IMR-90 (cell line): ENCODE measurements around the gene NOA1. TPM values are rescaled to one million over a fixed set of nuclear protein-coding genes. Genes with fewer than 3 reads are reported as not detected.
"Not testable (repeated sequence)": the region's sequence is repeated elsewhere in the genome, so short reads cannot be mapped to it uniquely, and the experiment has no call there.

Experiments
- ATAC-seq: fragments of 200-7000 bp; cut with Tn5 transposase; 2 replicates; pipeline ENCODE4 v1.9.1; 2020; ENCODE audit warnings: low read depth, mild to moderate bottlenecking, moderate library complexity
- BruUV-seq: library from RNA; stranded (reverse); fragments of 400-500 nt; replicated peaks from 2 replicates; lab custom pipeline; 2021; lab: Mats Ljungman, UMichigan
- CTCF ChIA-PET: fragments of 300-600 bp; formaldehyde crosslinking; extraction: SDS; loops from one replicate; lab custom pipeline; 2021; ENCODE audit warnings: antibody characterized with exemption; lab: Yijun Ruan, JAX
- POLR2A ChIA-PET: fragments of 300-600 bp; sonication (Branson Sonifier 250); formaldehyde crosslinking; loops from one replicate; lab custom pipeline; 2022; ENCODE audit warnings: antibody characterized with exemption; ENCODE audit not compliant: unreplicated experiment; lab: Charles Lee
- DNase-seq: peaks from one replicate; pipeline ENCODE4 v3.0.0; 2013
- H2AFZ ChIP-seq: replicated peaks from 2 replicates; pipeline ENCODE3; 2013; ENCODE audit warnings: low read length, mild to moderate bottlenecking; ENCODE audit not compliant: poor library complexity
- H2AK5ac ChIP-seq: 2 replicates; pipeline ENCODE4 v1.6.1; 2013; ENCODE audit warnings: low read depth, low read length, inconsistent platforms
- H2AK9ac ChIP-seq: replicated peaks from 2 replicates; pipeline ENCODE3; 2013; ENCODE audit warnings: mild to moderate bottlenecking, low read depth, low read length, moderate library complexity; ENCODE audit not compliant: poor library complexity
- H2BK120ac ChIP-seq: 2 replicates; pipeline ENCODE4 v1.6.1; 2013; ENCODE audit warnings: low read depth, low read length, inconsistent platforms
- H2BK15ac ChIP-seq: 3 replicates; pipeline ENCODE4 v1.6.1; 2013; ENCODE audit warnings: low read depth, low read length, inconsistent platforms
- H2BK20ac ChIP-seq: 2 replicates; pipeline ENCODE4 v1.6.1; 2013; ENCODE audit warnings: low read depth, mild to moderate bottlenecking, inconsistent platforms, low read length, moderate library complexity
- H2BK5ac ChIP-seq: 2 replicates; pipeline ENCODE4 v1.6.1; 2013; ENCODE audit warnings: mild to moderate bottlenecking, low read depth, low read length, inconsistent platforms; ENCODE audit not compliant: poor library complexity, severe bottlenecking
- H3K14ac ChIP-seq: replicated peaks from 2 replicates; pipeline ENCODE4 v1.6.1; 2013; ENCODE audit warnings: low read depth, low read length, inconsistent platforms
- H3K18ac ChIP-seq: 2 replicates; pipeline ENCODE4 v1.6.1; 2013; ENCODE audit warnings: low read depth, low read length, control low read depth
- H3K23ac ChIP-seq: 2 replicates; pipeline ENCODE4 v1.6.1; 2013; ENCODE audit warnings: low read depth, low read length, inconsistent platforms
- H3K27ac ChIP-seq: 2 replicates; pipeline ENCODE4 v1.5.1; 2013; ENCODE audit warnings: mild to moderate bottlenecking, control low read depth, low read length; ENCODE audit not compliant: insufficient read depth
- H3K27me3 ChIP-seq: 2 replicates; pipeline ENCODE4 v1.6.1; 2013; ENCODE audit warnings: low read length; ENCODE audit not compliant: control insufficient read depth, insufficient read depth
- H3K36me3 ChIP-seq: 2 replicates; pipeline ENCODE4 v1.6.1; 2013; ENCODE audit warnings: low read length, mixed read lengths; ENCODE audit not compliant: control insufficient read depth, insufficient read depth
- H3K4ac ChIP-seq: 2 replicates; pipeline ENCODE4 v1.6.1; 2013; ENCODE audit warnings: low read depth, low read length, inconsistent platforms
- H3K4me1 ChIP-seq: 2 replicates; pipeline ENCODE4 v1.6.1; 2013; ENCODE audit warnings: low read length, mixed read lengths; ENCODE audit not compliant: control insufficient read depth, insufficient read depth
- H3K4me2 ChIP-seq: 2 replicates; pipeline ENCODE4 v1.6.1; 2013; ENCODE audit warnings: low read depth, mild to moderate bottlenecking, control low read depth, low read length, moderate library complexity
- H3K4me3 ChIP-seq: 2 replicates; pipeline ENCODE4 v1.5.1; 2013; ENCODE audit warnings: low read depth, mild to moderate bottlenecking, control low read depth, low read length, moderate library complexity; ENCODE audit not compliant: insufficient read depth
- H3K56ac ChIP-seq: 2 replicates; pipeline ENCODE4 v1.6.1; 2013; ENCODE audit warnings: low read length, inconsistent platforms; ENCODE audit not compliant: insufficient read depth; ENCODE audit errors: extremely low read depth
- H3K79me1 ChIP-seq, 2 experiments: 2 replicates each; pipeline ENCODE4 v1.6.1; 2013; ENCODE audit warnings: low read length in 2 of 2, inconsistent platforms in 1 of 2, low read depth in 1 of 2
- H3K9ac ChIP-seq: 2 replicates; pipeline ENCODE4 v1.6.1; 2013; ENCODE audit warnings: low read depth, low read length, control low read depth
- H3K9me1 ChIP-seq: 2 replicates; pipeline ENCODE4 v1.6.1; 2013; ENCODE audit warnings: low read length, inconsistent platforms; ENCODE audit not compliant: insufficient read depth
- H3K9me3 ChIP-seq: 2 replicates; pipeline ENCODE4 v1.6.1; 2013; ENCODE audit warnings: low read length; ENCODE audit not compliant: control insufficient read depth, insufficient read depth
- H4K20me1 ChIP-seq: 2 replicates; pipeline ENCODE4 v1.6.1; 2013; ENCODE audit warnings: low read length, inconsistent platforms; ENCODE audit not compliant: insufficient read depth
- H4K5ac ChIP-seq: 2 replicates; pipeline ENCODE4 v1.6.1; 2013; ENCODE audit warnings: mild to moderate bottlenecking, low read depth, low read length, control low read depth
- H4K8ac ChIP-seq, 2 experiments: 2 replicates each; pipeline ENCODE4 v1.6.1; 2013; ENCODE audit warnings: low read depth in 2 of 2, low read length in 2 of 2, control low read depth in 1 of 2, inconsistent platforms in 1 of 2
- H4K91ac ChIP-seq: 2 replicates; pipeline ENCODE4 v1.6.1; 2013; ENCODE audit warnings: low read depth, low read length, inconsistent platforms; ENCODE audit not compliant: insufficient read depth
- WGBS, 2 experiments: methylation state at CpG; one replicate each; pipeline versions ENCODE4 v1.1.5 to v1.1.7; 2013; ENCODE audit warnings: missing lambda C conversion rate in 2 of 2; ENCODE audit not compliant: insufficient read length in 1 of 2; ENCODE audit errors: extremely low coverage in 2 of 2; 5-methylcytosine and 5-hydroxymethylcytosine counted together
- dilution Hi-C: fragments of 300-500 bp; cut with HindIII; formaldehyde crosslinking; loops from one replicate; pipeline ENCODE4 v1.14.3; 2018; ENCODE audit warnings: low sequenced_read_pairs; ENCODE audit not compliant: unreplicated experiment
- in situ Hi-C: fragments of 300-500 bp; cut with MboI; formaldehyde crosslinking; loops from 3 replicates; pipeline ENCODE4 v1.14.3; 2019; ENCODE audit warnings: low sequenced_read_pairs, inconsistent platforms, mixed read lengths
- intact Hi-C: fragments of 100-400 bp; cut with micrococcal nuclease; formaldehyde crosslinking; loops from 2 replicates; pipeline ENCODE4 v1.10.0; 2022
- polyA plus RNA-seq, 3 experiments: library from polyadenylated mRNA; depleted of rRNA; stranded (reverse); fragments of >200 nt; gene quantifications; 2 replicates each; pipeline ENCODE4 v1.2.3, GENCODE V29; 2012; ENCODE audit warnings: low replicate concordance in 1 of 3
- total RNA-seq: library from RNA; depleted of rRNA; stranded (reverse); fragments of >200 nt; gene quantifications from 2 replicates; pipeline ENCODE4 v1.2.3, GENCODE V29; 2012

Gene NOA1
- total and polyA plus RNA-seq, 2 of the 4 experiments (the other 2 are of a cell fraction): 10.4 to 10.8 TPM

- H2BK15ac ChIP-seq, H2AK9ac ChIP-seq, H3K27me3 ChIP-seq, POLR2A ChIA-PET, in situ Hi-C loops, H4K20me1 ChIP-seq, H3K14ac ChIP-seq, H3K9me1 ChIP-seq, H4K5ac ChIP-seq, H3K56ac ChIP-seq, H2BK20ac ChIP-seq, H3K4me1 ChIP-seq, H2BK5ac ChIP-seq, H2AFZ ChIP-seq, H3K4me3 ChIP-seq, H3K4me2 ChIP-seq, H2AK5ac ChIP-seq, H3K9me3 ChIP-seq, H3K4ac ChIP-seq, H2BK120ac ChIP-seq, intact Hi-C loops, DNase-seq, H3K27ac ChIP-seq, H3K23ac ChIP-seq, H4K8ac ChIP-seq, CTCF ChIA-PET, H4K91ac ChIP-seq, H3K18ac ChIP-seq, ATAC-seq, H3K9ac ChIP-seq, BruUV-seq, dilution Hi-C loops, H3K36me3 ChIP-seq: not testable (repeated sequence)
- no CpG with 5 or more reads among the region's 14 CpGs for WGBS, 2 experiments
- peaks cover 14 to 28% of the 10 kb centered on the region in 2 experiments; a peak in 2 of 4 replicates for H3K79me1 ChIP-seq
These were observed 37.6 kb downstream of the NOA1 start for GRCh38 chr4:56939826-56940225.
